Suprapubic skin (tissue), 4 donors: ENCODE measurements around the gene BMF.

Experiments
- POLR2A ChIP-seq, 2 donors: fragments of 450-650 bp; IDR thresholded peaks; one replicate each; pipeline ENCODE4 v1.6.1; 2017; ENCODE audit warnings: antibody characterized with exemption in 2 of 2, mild to moderate bottlenecking in 2 of 2, moderate library complexity in 2 of 2
- POLR2AphosphoS5 ChIP-seq, 3 donors: sonication (generic); formaldehyde crosslinking; IDR thresholded peaks; one replicate each; pipeline ENCODE4 v1.6.1; 2017; ENCODE audit warnings: antibody characterized with exemption in 3 of 3

GRCh38 chr15:40053831-40054604 lies 54.7 kb downstream of the BMF start:
- TF ChIP-seq POLR2A (IDR thresholded peaks at IDR 0.05) (no peak), POLR2AphosphoS5 (IDR thresholded peaks at IDR 0.05) (no peak)
